HG03139 (cell line): ENCODE results near the gene ERBB4.

ENCODE experiments used
- ATAC-seq: cut with Tn5 transposase; IDR thresholded peaks from one replicate; pipeline ENCODE4 v1.9.1; 2021; ENCODE audit not compliant: unreplicated experiment

The ERBB4 gene

GRCh38 chr2:211941216-211941747, 597.3 kb downstream of the ERBB4 start:
- no peak for ATAC-seq

- ATAC-seq = no peak
Observed at GRCh38 chr2:211939177-211939576, 599.4 kb downstream of the ERBB4 start.

GRCh38 chr2:211934811-211935210, 603.8 kb downstream of the ERBB4 start:
- no peak for ATAC-seq

GRCh38 chr2:211931314-211931713, 607.3 kb downstream of the ERBB4 start:
- no peak for ATAC-seq

GRCh38 chr2:211930331-211930730, 608.3 kb downstream of the ERBB4 start:
- peak; percentile 87 for ATAC-seq

- ATAC-seq = no peak
Observed at GRCh38 chr2:211928201-211928600, 610.4 kb downstream of the ERBB4 start.

GRCh38 chr2:211923019-211923418, 615.6 kb downstream of the ERBB4 start:
- ATAC-seq = no peak

- no peak for ATAC-seq
Observed at GRCh38 chr2:211903961-211904360, 634.6 kb downstream of the ERBB4 start.

- ATAC-seq = no peak
Observed at GRCh38 chr2:211901226-211901846, 637.3 kb downstream of the ERBB4 start.

- ATAC-seq = no peak
Observed at GRCh38 chr2:211900518-211900917, 638.1 kb downstream of the ERBB4 start.

- no peak for ATAC-seq
Observed at GRCh38 chr2:211900000-211900399, 638.6 kb downstream of the ERBB4 start.

GRCh38 chr2:211898702-211899101, 639.9 kb downstream of the ERBB4 start:
- no peak for ATAC-seq

- ATAC-seq = no peak
Observed at GRCh38 chr2:211881449-211881848, 657.2 kb downstream of the ERBB4 start.

GRCh38 chr2:211879323-211879722, 659.3 kb downstream of the ERBB4 start:
- ATAC-seq = no peak

GRCh38 chr2:211877061-211877460, 661.5 kb downstream of the ERBB4 start:
- no peak for ATAC-seq

GRCh38 chr2:211875488-211875887, 663.1 kb downstream of the ERBB4 start:
- no peak for ATAC-seq

GRCh38 chr2:211868996-211869533, 669.5 kb downstream of the ERBB4 start:
- ATAC-seq = no peak

GRCh38 chr2:211867845-211868451, 670.7 kb downstream of the ERBB4 start:
- ATAC-seq = peak; percentile 93

- ATAC-seq = no peak
Observed at GRCh38 chr2:211864328-211864727, 674.3 kb downstream of the ERBB4 start.

- no peak for ATAC-seq
Observed at GRCh38 chr2:211860224-211860623, 678.4 kb downstream of the ERBB4 start.

- no peak for ATAC-seq
Observed at GRCh38 chr2:211854832-211855231, 683.8 kb downstream of the ERBB4 start.

- ATAC-seq = no peak
Observed at GRCh38 chr2:211846714-211847113, 691.9 kb downstream of the ERBB4 start.
